ENCODE measurements around the gene NSUN6.

GRCh38 chr10:18681971-18682411, 30.6 kb upstream of the NSUN6 start:
- no peak for TF ChIP-seq CTCF (IDR thresholded peaks at IDR 0.05; ENCODE audit: borderline replicate concordance, extremely low read depth, low read length, poor library complexity, severe bottlenecking)
- no peak for TF ChIP-seq EZH2 (IDR thresholded peaks at IDR 0.05; ENCODE audit: borderline replicate concordance, low read depth, low read length, severe bottlenecking)

Data from DND-41 (cell line).